Gastroesophageal sphincter (tissue), 4 donors: ENCODE data around the gene DNAJB1. TPM values are rescaled to one million over a fixed set of nuclear protein-coding genes. Genes with fewer than 3 reads are reported as not detected.

ENCODE experiments used
- ATAC-seq: fragments of 150-250 bp; one replicate; pipeline ENCODE4 v1.9.1; 2016; ENCODE audit warnings: mild to moderate bottlenecking, moderate library complexity
- H3K27ac ChIP-seq, 4 donors: fragments of 200-600 bp; sonication (generic) in 3 of 4; 1 replicate in 3 of 4; 2 replicates in 1 of 4; pipeline ENCODE4 v1.5.1; 2016 to 2019
- H3K27me3 ChIP-seq: fragments of 200-600 bp; sonication (generic); one replicate; pipeline ENCODE4 v1.5.1; 2019
- H3K36me3 ChIP-seq, 2 donors: fragments of 200-600 bp; sonication (generic); one replicate each; pipeline ENCODE4 v1.5.1; 2019; ENCODE audit warnings: control low read depth in 1 of 2
- H3K4me1 ChIP-seq, 3 donors: fragments of 200-600 bp; sonication (generic); 1 replicate in 2 of 3; 2 replicates in 1 of 3; pipeline ENCODE4 v1.5.1; 2016 to 2019; ENCODE audit warnings: control low read depth in 2 of 3
- H3K4me3 ChIP-seq, 2 donors: fragments of 200-600 bp; sonication (generic); one replicate each; pipeline ENCODE4 v1.5.1; 2019; ENCODE audit warnings: mild to moderate bottlenecking in 1 of 2, moderate library complexity in 1 of 2
- H3K9me3 ChIP-seq, 3 donors: fragments of 200-600 bp; sonication (generic); one replicate each; pipeline ENCODE4 v1.5.1; 2017 to 2019; ENCODE audit warnings: control low read depth in 2 of 3
- EP300 ChIP-seq: sonication (generic); formaldehyde crosslinking; IDR thresholded peaks from one replicate; pipeline ENCODE4 v1.6.1; 2017; ENCODE audit warnings: antibody characterized with exemption, mild to moderate bottlenecking
- POLR2A ChIP-seq, 2 donors: fragments of 450-650 bp; IDR thresholded peaks; one replicate each; pipeline ENCODE4 v1.6.1; 2017; ENCODE audit warnings: antibody characterized with exemption in 2 of 2, mild to moderate bottlenecking in 2 of 2, moderate library complexity in 1 of 2
- POLR2AphosphoS5 ChIP-seq: sonication (generic); formaldehyde crosslinking; IDR thresholded peaks from one replicate; pipeline ENCODE4 v1.6.1; 2017; ENCODE audit warnings: antibody characterized with exemption
- WGBS, 2 donors: methylation state at CpG; one replicate each; pipeline ENCODE4 v1.1.5; 2018; ENCODE audit warnings: low coverage in 1 of 2; 5-methylcytosine and 5-hydroxymethylcytosine counted together
- total RNA-seq, 4 donors: library from RNA; depleted of rRNA; stranded (reverse); fragments of >200 nt; gene quantifications; one replicate each; pipeline ENCODE4 v1.1.0, GENCODE V29; 2016
- TF ChIP-seq, protein P1 (sequence below), 4 experiments: fragments of 200-600 bp in 2 of 4; fragments of 450-650 bp in 2 of 4; sonication (generic) in 1 of 4; IDR thresholded peaks; one replicate each; pipeline ENCODE4 v1.5.1; 2017 to 2019; ENCODE audit warnings: antibody characterized with exemption in 4 of 4, mild to moderate bottlenecking in 2 of 4, moderate library complexity in 2 of 4

The DNAJB1 gene
- total RNA-seq, 4 donors from 2014 or later = 59.3 to 72.8 (median 68.2) TPM

DNA sequence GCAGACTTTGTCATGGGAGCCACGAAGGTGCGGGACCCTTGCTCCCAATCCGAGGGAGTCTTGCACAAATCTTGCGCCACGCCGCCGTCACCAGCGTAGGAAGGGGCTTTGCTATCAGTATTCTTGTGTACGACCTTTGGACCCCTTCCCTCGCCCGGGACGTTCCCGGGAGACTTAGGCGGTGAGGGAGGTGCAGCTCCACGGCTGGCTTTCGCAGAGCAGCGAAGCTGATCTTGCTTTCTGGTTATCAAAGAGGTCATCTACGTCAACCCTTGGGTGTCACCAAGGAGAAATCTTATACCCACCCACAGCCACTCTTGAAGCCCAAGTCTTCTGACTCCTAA lies 11.8 kb upstream of the DNAJB1 start:
- 0% methylated on average over 9 to 13 of the region's 18 CpGs for WGBS, 2 donors
- Histone ChIP-seq H3K4me1 (peaks cover 0 to 37% (median 10%) of the 10 kb centered on the region in 3 donors), H3K27me3 (no peaks in the 10 kb centered on the region), H3K9me3 (no peaks in the 10 kb centered on the region), H3K27ac (peak overlapping the region; percentile 50 to 96 (median 95)), H3K36me3 (peaks cover 0 to 5% of the 10 kb centered on the region in 2 donors), H3K4me3 (peak overlapping the region; percentile 36 to 82)
- TF ChIP-seq POLR2AphosphoS5 = no peak
- TF ChIP-seq EP300 = no peak
- TF ChIP-seq POLR2A (IDR thresholded peaks at IDR 0.05) = no peak
- TF ChIP-seq, protein P1, sequence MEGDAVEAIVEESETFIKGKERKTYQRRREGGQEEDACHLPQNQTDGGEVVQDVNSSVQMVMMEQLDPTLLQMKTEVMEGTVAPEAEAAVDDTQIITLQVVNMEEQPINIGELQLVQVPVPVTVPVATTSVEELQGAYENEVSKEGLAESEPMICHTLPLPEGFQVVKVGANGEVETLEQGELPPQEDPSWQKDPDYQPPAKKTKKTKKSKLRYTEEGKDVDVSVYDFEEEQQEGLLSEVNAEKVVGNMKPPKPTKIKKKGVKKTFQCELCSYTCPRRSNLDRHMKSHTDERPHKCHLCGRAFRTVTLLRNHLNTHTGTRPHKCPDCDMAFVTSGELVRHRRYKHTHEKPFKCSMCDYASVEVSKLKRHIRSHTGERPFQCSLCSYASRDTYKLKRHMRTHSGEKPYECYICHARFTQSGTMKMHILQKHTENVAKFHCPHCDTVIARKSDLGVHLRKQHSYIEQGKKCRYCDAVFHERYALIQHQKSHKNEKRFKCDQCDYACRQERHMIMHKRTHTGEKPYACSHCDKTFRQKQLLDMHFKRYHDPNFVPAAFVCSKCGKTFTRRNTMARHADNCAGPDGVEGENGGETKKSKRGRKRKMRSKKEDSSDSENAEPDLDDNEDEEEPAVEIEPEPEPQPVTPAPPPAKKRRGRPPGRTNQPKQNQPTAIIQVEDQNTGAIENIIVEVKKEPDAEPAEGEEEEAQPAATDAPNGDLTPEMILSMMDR (IDR thresholded peaks at IDR 0.05) = no peak
- ATAC-seq = no peak

DNA sequence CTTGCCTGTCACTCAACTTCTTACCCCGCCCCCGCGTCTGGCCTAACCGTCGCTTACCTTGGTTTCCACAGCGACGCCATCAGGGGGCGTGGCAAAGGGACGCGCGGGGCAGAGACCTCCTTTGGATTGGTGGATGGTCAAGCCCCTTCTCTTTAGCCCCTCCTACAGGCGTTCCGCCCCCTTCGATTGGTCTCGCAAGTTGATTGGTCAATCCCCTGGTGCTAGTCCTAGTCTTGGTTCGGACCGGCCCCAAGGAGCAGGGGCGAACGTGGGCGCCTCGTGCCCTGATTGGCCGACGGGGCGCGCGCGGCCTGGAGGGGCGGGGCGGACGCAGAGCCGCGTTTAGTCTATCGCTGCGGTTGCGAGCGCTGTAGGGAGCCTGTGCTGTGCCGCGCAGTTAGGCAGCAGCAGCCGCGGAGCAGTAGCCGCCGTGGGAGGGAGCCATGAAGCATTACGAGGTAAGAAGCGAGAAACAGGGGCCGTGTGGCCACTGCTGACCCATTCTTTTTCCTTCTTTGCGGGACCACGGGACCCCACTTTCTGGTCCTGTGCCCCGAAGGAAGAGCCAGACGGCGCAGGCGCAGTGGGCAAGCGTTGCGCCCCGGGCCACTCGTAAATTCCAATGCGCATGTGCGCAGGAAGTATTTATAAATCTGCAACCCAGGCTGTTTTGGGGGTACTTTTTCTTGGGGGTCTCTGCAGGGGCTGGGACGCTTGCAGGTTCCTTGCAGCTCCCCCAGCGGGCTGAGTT lies 11.2 kb upstream of the DNAJB1 start, which contains the start of gene TECR:
TSS of gene TECR (plus strand) at position 341 of the 751 bp plus-strand sequence. CDS start at position 444, 103 bp downstream.
- ATAC-seq = peak; percentile 99

DNA sequence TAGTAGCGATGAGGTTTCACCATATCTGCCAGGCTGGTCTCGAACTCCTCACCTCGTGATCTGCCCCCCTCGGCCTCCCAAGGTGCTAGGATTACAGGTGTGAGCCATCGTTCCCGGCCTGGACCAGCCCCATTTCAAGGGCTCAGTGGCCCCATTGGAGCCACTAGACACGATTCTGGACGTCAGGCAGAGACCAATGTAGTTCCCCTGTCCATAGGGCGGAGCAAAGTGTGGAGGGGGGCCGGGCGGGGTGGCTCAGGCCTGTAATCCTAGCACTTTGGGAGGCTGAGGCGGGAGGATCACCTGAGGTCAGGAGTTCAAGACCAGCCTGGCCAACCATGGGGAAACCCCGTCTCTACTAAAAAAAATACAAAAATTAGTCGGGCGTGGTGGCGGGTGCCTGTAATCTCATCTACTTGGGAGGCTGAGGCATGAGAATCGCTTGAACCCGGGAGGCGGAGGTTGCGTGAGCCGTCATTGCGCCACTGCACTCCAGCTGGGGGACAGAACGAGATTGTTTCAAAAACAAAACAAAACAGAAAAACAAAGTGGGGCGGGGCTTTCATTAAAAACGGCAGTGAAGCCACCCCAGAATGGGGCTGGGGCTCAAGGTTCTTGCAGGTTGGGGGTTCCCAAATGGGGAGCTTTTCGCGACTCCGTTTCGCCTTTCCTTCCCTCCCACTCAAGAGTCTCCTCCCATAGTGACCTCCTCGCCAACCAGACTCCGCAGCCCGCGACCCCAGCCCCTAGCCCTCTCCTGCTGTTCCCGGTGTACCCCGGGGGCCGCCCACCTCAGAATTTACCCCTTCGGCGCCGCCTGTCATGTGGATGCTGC lies 10.4 kb upstream of the DNAJB1 start:
- H3K27me3 ChIP-seq = no peaks in the 10 kb centered on the region
- peaks cover 0 to 37% (median 10%) of the 10 kb centered on the region in 3 donors for H3K4me1 ChIP-seq
- 17 to 20% methylated on average over 16 to 24 of the region's 39 CpGs for WGBS, 2 donors
- peak; percentile 14 for ATAC-seq
- H3K36me3 ChIP-seq = no peaks in the 10 kb centered on the region
- peak overlapping the region; percentile 43 to 82 for H3K4me3 ChIP-seq
- H3K9me3 ChIP-seq = no peaks in the 10 kb centered on the region
- no peak for TF ChIP-seq POLR2A (IDR thresholded peaks at IDR 0.05)
- H3K27ac ChIP-seq = peak overlapping the region in 3 of 4 donors; percentile 72 to 96 (median 95)

More for the DNA sequence above, 11.2 kb upstream of the DNAJB1 start, which contains the start of gene TECR:
- H3K27ac ChIP-seq = peak within 1 kb of the TSS; percentile 50 to 96 (median 95)
- H3K9me3 ChIP-seq = no peaks in the 10 kb centered on the region
- H3K4me1 ChIP-seq = peaks cover 0 to 37% (median 10%) of the 10 kb centered on the region in 3 donors
- H3K27me3 ChIP-seq = no peaks in the 10 kb centered on the region
- peak; percentile 95 to 97 for TF ChIP-seq POLR2A (IDR thresholded peaks at IDR 0.05)
- TF ChIP-seq POLR2AphosphoS5 = peak; percentile 98
- TF ChIP-seq, protein P1 (IDR thresholded peaks at IDR 0.05) = no peak
- 0 to 1% methylated on average over 1 to 28 of the region's 59 CpGs for WGBS, 2 donors
- H3K4me3 ChIP-seq = peak within 1 kb of the TSS; percentile 43 to 82
- no peaks in the 10 kb centered on the region for H3K36me3 ChIP-seq

DNA sequence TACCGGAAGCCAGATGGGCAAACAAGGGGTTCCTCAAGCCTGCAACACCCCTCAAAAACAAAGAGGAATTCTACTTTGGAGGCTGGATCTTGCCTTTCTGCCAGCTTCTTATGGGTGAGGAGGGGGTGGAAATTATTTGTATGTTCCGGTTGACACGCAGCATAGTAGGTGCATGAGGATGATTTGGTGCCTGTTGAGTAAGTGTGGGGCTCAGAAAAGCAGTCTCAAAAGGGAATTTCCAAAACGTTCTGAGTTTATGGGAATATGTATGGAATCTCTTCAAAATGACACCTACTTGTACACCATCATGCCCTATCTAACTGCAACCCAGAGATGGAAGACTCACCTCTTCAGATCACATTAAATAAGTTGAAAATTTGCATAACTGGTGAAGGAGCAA lies 8.2 kb upstream of the DNAJB1 start:
- Histone ChIP-seq H3K4me1 (peaks cover 0 to 23% (median 8%) of the 10 kb centered on the region in 3 donors), H3K27ac (no peak overlapping the region), H3K36me3 (no peaks in the 10 kb centered on the region), H3K9me3 (no peaks in the 10 kb centered on the region), H3K4me3 (no peak overlapping the region), H3K27me3 (no peaks in the 10 kb centered on the region)
- WGBS, 2 donors = 53 to 58% methylated on average over 2 to 3 of the region's 4 CpGs
- no peak for ATAC-seq
- TF ChIP-seq, protein P1 (IDR thresholded peaks at IDR 0.05) = no peak
- TF ChIP-seq POLR2A (IDR thresholded peaks at IDR 0.05) (no peak), POLR2AphosphoS5 (no peak), EP300 (no peak)

DNA sequence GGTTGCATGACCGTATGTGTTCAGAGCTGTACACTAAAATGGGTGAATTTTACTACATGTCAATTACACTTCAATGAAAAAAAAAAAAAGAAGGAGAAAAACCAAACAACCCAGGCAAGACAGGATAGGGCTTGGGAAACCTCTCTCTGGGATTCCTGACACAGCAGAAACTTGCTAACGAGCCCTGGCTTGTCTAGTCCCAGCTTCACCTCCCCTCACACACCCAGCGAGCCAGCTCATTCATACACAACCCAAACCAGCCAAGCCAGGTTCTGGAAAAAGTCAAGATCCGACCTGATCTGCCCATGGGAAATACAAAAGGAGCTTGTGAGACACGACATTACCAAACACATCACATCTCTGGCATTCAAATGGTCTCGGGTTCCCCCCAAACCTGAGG lies 7.5 kb upstream of the DNAJB1 start:
- ATAC-seq = no peak
- Histone ChIP-seq H3K27ac (no peak overlapping the region), H3K27me3 (no peaks in the 10 kb centered on the region), H3K4me1 (peaks cover 0 to 16% (median 1%) of the 10 kb centered on the region in 3 donors), H3K36me3 (no peaks in the 10 kb centered on the region), H3K4me3 (no peak overlapping the region), H3K9me3 (no peaks in the 10 kb centered on the region)
- 46 to 74% methylated on average over 2 to 6 of the region's 6 CpGs for WGBS, 2 donors
- TF ChIP-seq EP300 (no peak), POLR2A (IDR thresholded peaks at IDR 0.05) (no peak), POLR2AphosphoS5 (no peak)
- TF ChIP-seq, protein P1 (IDR thresholded peaks at IDR 0.05) = no peak
